Suprapubic skin (tissue), 4 donors: ENCODE measurements around the gene NTM.

ENCODE experiments used
- POLR2A ChIP-seq, 2 donors: fragments of 450-650 bp; IDR thresholded peaks; one replicate each; pipeline ENCODE4 v1.6.1; 2017; ENCODE audit warnings: antibody characterized with exemption in 2 of 2, mild to moderate bottlenecking in 2 of 2, moderate library complexity in 2 of 2
- POLR2AphosphoS5 ChIP-seq, 3 donors: sonication (generic); formaldehyde crosslinking; IDR thresholded peaks; one replicate each; pipeline ENCODE4 v1.6.1; 2017; ENCODE audit warnings: antibody characterized with exemption in 3 of 3
- TF ChIP-seq, protein P1 (sequence below), 2 donors: fragments of 200-600 bp in 1 of 2; fragments of 450-650 bp in 1 of 2; sonication (generic) in 1 of 2; IDR thresholded peaks; one replicate each; pipeline ENCODE4 v1.5.1; 2016 to 2019; ENCODE audit warnings: antibody characterized with exemption in 2 of 2, mild to moderate bottlenecking in 1 of 2, moderate library complexity in 1 of 2

DNA sequence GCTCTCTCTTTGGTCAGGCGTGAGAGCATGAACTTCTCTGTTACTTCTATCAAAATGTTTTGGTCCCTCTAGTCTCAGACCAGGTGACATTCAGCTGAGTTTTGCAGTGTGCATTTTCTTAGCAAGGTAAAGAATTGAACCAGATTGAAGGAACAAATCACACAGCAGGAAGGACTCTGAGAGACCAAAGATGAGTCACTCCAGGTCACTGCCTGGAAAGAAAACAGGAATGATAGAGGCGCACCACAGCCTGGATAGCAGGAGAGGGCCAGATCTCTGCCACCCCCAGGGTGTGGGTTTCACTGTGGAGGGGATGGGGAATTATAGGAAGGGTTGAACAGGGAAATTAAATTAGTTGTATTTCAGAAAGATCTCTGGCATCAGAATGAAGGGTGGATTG is 788.3 kb downstream of the NTM start:
- TF ChIP-seq, protein P1, sequence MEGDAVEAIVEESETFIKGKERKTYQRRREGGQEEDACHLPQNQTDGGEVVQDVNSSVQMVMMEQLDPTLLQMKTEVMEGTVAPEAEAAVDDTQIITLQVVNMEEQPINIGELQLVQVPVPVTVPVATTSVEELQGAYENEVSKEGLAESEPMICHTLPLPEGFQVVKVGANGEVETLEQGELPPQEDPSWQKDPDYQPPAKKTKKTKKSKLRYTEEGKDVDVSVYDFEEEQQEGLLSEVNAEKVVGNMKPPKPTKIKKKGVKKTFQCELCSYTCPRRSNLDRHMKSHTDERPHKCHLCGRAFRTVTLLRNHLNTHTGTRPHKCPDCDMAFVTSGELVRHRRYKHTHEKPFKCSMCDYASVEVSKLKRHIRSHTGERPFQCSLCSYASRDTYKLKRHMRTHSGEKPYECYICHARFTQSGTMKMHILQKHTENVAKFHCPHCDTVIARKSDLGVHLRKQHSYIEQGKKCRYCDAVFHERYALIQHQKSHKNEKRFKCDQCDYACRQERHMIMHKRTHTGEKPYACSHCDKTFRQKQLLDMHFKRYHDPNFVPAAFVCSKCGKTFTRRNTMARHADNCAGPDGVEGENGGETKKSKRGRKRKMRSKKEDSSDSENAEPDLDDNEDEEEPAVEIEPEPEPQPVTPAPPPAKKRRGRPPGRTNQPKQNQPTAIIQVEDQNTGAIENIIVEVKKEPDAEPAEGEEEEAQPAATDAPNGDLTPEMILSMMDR (IDR thresholded peaks at IDR 0.05), result no peak
- TF ChIP-seq POLR2A (IDR thresholded peaks at IDR 0.05) (no peak), POLR2AphosphoS5 (IDR thresholded peaks at IDR 0.05) (no peak)
